Dendritic cell treated with granulocyte-macrophage colony-stimulating factor and Interleukin-4, amounts not matched to agents 40 ng/mL and 50 ng/mL, for 4 days (primary cell): ENCODE results near the gene DKK2.

Experiments used
- H3K27ac Mint-ChIP-seq: one replicate; pipeline ENCODE4 v1.8.0; 2022; ENCODE audit warnings: mild to moderate bottlenecking, mixed read lengths
- H3K27me3 Mint-ChIP-seq: one replicate; pipeline ENCODE4 v1.8.0; 2022; ENCODE audit warnings: mild to moderate bottlenecking, mixed read lengths
- H3K36me3 Mint-ChIP-seq: one replicate; pipeline ENCODE4 v1.8.0; 2022; ENCODE audit warnings: low read depth, mixed read lengths
- H3K4me1 Mint-ChIP-seq: one replicate; pipeline ENCODE4 v1.8.0; 2022; ENCODE audit warnings: low read depth, mixed read lengths
- H3K4me3 Mint-ChIP-seq: one replicate; pipeline ENCODE4 v1.8.0; 2022; ENCODE audit warnings: mild to moderate bottlenecking, moderate library complexity, mixed read lengths
- H3K9me3 Mint-ChIP-seq: one replicate; pipeline ENCODE4 v1.8.0; 2022; ENCODE audit warnings: mixed read lengths
- intact Hi-C: fragments of 100-400 bp; cut with micrococcal nuclease; formaldehyde crosslinking; loops from one replicate; pipeline ENCODE4 v1.15.0; 2022

DKK2 gene

GRCh38 chr4:106986486-106986885 is 49.6 kb downstream of the DKK2 start:
- intact Hi-C loops: no loop called here
- H3K27me3 Mint-ChIP-seq: no peaks in the 10 kb centered on the region
- no peak overlapping the region for H3K27ac Mint-ChIP-seq
- H3K4me1 Mint-ChIP-seq: no peaks in the 10 kb centered on the region
- H3K36me3 Mint-ChIP-seq: no peaks in the 10 kb centered on the region
- H3K4me3 Mint-ChIP-seq: no peak overlapping the region
- H3K9me3 Mint-ChIP-seq: peaks cover 9% of the 10 kb centered on the region

GRCh38 chr4:106985830-106986229 is 50.3 kb downstream of the DKK2 start:
- Mint-ChIP-seq H3K27ac (no peak overlapping the region), H3K4me1 (no peaks in the 10 kb centered on the region), H3K36me3 (no peaks in the 10 kb centered on the region), H3K4me3 (no peak overlapping the region), H3K27me3 (no peaks in the 10 kb centered on the region), H3K9me3 (peaks cover 9% of the 10 kb centered on the region)
- intact Hi-C loops: no loop called here

- H3K27ac Mint-ChIP-seq: no peak overlapping the region
Observed at GRCh38 chr4:106982711-106983211, 53.4 kb downstream of the DKK2 start.

GRCh38 chr4:106981431-106981830 is 54.7 kb downstream of the DKK2 start:
- no peaks in the 10 kb centered on the region for H3K4me1 Mint-ChIP-seq
- intact Hi-C loops: no loop called here
- H3K36me3 Mint-ChIP-seq: no peaks in the 10 kb centered on the region

More at GRCh38 chr4:106982711-106983211, 53.4 kb downstream of the DKK2 start:
- peaks cover 9% of the 10 kb centered on the region for H3K9me3 Mint-ChIP-seq
- H3K4me3 Mint-ChIP-seq: no peak overlapping the region
- intact Hi-C loops: no loop called here
- H3K27me3 Mint-ChIP-seq: no peaks in the 10 kb centered on the region
- no peaks in the 10 kb centered on the region for H3K4me1 Mint-ChIP-seq
- H3K36me3 Mint-ChIP-seq: no peaks in the 10 kb centered on the region

GRCh38 chr4:106979476-106979875 is 56.6 kb downstream of the DKK2 start:
- peaks cover 28% of the 10 kb centered on the region for H3K9me3 Mint-ChIP-seq
- no peaks in the 10 kb centered on the region for H3K27me3 Mint-ChIP-seq
- no peaks in the 10 kb centered on the region for H3K4me1 Mint-ChIP-seq
- H3K27ac Mint-ChIP-seq: no peak overlapping the region
- H3K4me3 Mint-ChIP-seq: no peak overlapping the region
- intact Hi-C loops: no loop called here
- H3K36me3 Mint-ChIP-seq: no peaks in the 10 kb centered on the region

More at GRCh38 chr4:106981431-106981830, 54.7 kb downstream of the DKK2 start:
- no peak overlapping the region for H3K4me3 Mint-ChIP-seq
- H3K9me3 Mint-ChIP-seq: peaks cover 23% of the 10 kb centered on the region
- no peak overlapping the region for H3K27ac Mint-ChIP-seq
- no peaks in the 10 kb centered on the region for H3K27me3 Mint-ChIP-seq

- no peaks in the 10 kb centered on the region for H3K36me3 Mint-ChIP-seq
- no peaks in the 10 kb centered on the region for H3K27me3 Mint-ChIP-seq
- H3K4me3 Mint-ChIP-seq: no peak overlapping the region
- peaks cover 28% of the 10 kb centered on the region for H3K9me3 Mint-ChIP-seq
- intact Hi-C loops: no loop called here
- H3K27ac Mint-ChIP-seq: no peak overlapping the region
- no peaks in the 10 kb centered on the region for H3K4me1 Mint-ChIP-seq
Observed at GRCh38 chr4:106978046-106978774, 57.9 kb downstream of the DKK2 start.

- no peak overlapping the region for H3K4me3 Mint-ChIP-seq
- H3K27ac Mint-ChIP-seq: no peak overlapping the region
- H3K9me3 Mint-ChIP-seq: peaks cover 14% of the 10 kb centered on the region
- no peaks in the 10 kb centered on the region for H3K4me1 Mint-ChIP-seq
- H3K36me3 Mint-ChIP-seq: no peaks in the 10 kb centered on the region
- intact Hi-C loops: no loop called here
- no peaks in the 10 kb centered on the region for H3K27me3 Mint-ChIP-seq
Observed at GRCh38 chr4:106971636-106972035, 64.5 kb downstream of the DKK2 start.

- H3K4me3 Mint-ChIP-seq: no peak overlapping the region
- H3K4me1 Mint-ChIP-seq: no peaks in the 10 kb centered on the region
- no peaks in the 10 kb centered on the region for H3K27me3 Mint-ChIP-seq
- intact Hi-C loops: no loop called here
- no peak overlapping the region for H3K27ac Mint-ChIP-seq
- no peaks in the 10 kb centered on the region for H3K36me3 Mint-ChIP-seq
- H3K9me3 Mint-ChIP-seq: peaks cover 6% of the 10 kb centered on the region
Observed at GRCh38 chr4:106967892-106968291, 68.2 kb downstream of the DKK2 start.

- Mint-ChIP-seq H3K4me3 (no peak overlapping the region), H3K27ac (no peak overlapping the region), H3K36me3 (no peaks in the 10 kb centered on the region), H3K4me1 (no peaks in the 10 kb centered on the region), H3K9me3 (peaks cover 11% of the 10 kb centered on the region), H3K27me3 (no peaks in the 10 kb centered on the region)
- intact Hi-C loops: no loop called here
Observed at GRCh38 chr4:106953036-106953705, 82.9 kb downstream of the DKK2 start.

GRCh38 chr4:106951891-106952290 is 84.2 kb downstream of the DKK2 start:
- Mint-ChIP-seq H3K27me3 (no peaks in the 10 kb centered on the region), H3K4me1 (no peaks in the 10 kb centered on the region), H3K9me3 (peaks cover 11% of the 10 kb centered on the region), H3K4me3 (no peak overlapping the region), H3K36me3 (no peaks in the 10 kb centered on the region), H3K27ac (no peak overlapping the region)
- intact Hi-C loops: no loop called here

- H3K27me3 Mint-ChIP-seq: no peaks in the 10 kb centered on the region
- H3K9me3 Mint-ChIP-seq: no peaks in the 10 kb centered on the region
- no peak overlapping the region for H3K4me3 Mint-ChIP-seq
- H3K4me1 Mint-ChIP-seq: no peaks in the 10 kb centered on the region
- H3K36me3 Mint-ChIP-seq: no peaks in the 10 kb centered on the region
- no peak overlapping the region for H3K27ac Mint-ChIP-seq
- intact Hi-C loops: no loop called here
Observed at GRCh38 chr4:106941841-106942240, 94.3 kb downstream of the DKK2 start.

- H3K4me1 Mint-ChIP-seq: no peaks in the 10 kb centered on the region
- H3K27ac Mint-ChIP-seq: no peak overlapping the region
- intact Hi-C loops: no loop called here
- no peak overlapping the region for H3K4me3 Mint-ChIP-seq
- H3K27me3 Mint-ChIP-seq: no peaks in the 10 kb centered on the region
- no peaks in the 10 kb centered on the region for H3K9me3 Mint-ChIP-seq
- no peaks in the 10 kb centered on the region for H3K36me3 Mint-ChIP-seq
Observed at GRCh38 chr4:106930522-106930921, 105.6 kb downstream of the DKK2 start.

- H3K4me3 Mint-ChIP-seq: no peak overlapping the region
Observed at GRCh38 chr4:106929248-106929647, 106.9 kb downstream of the DKK2 start.

GRCh38 chr4:106914223-106914622 is 121.9 kb downstream of the DKK2 start:
- Mint-ChIP-seq H3K4me1 (no peaks in the 10 kb centered on the region), H3K27ac (no peak overlapping the region), H3K9me3 (no peaks in the 10 kb centered on the region), H3K36me3 (no peaks in the 10 kb centered on the region), H3K4me3 (no peak overlapping the region), H3K27me3 (no peaks in the 10 kb centered on the region)
- intact Hi-C loops: no loop called here

More at GRCh38 chr4:106929248-106929647, 106.9 kb downstream of the DKK2 start:
- Mint-ChIP-seq H3K9me3 (no peaks in the 10 kb centered on the region), H3K27ac (no peak overlapping the region), H3K27me3 (no peaks in the 10 kb centered on the region), H3K36me3 (no peaks in the 10 kb centered on the region), H3K4me1 (no peaks in the 10 kb centered on the region)
- intact Hi-C loops: no loop called here
